H9 (cell line): ENCODE results near the gene GFPT2. TPM values are rescaled to one million over a fixed set of nuclear protein-coding genes. Genes with fewer than 3 reads are reported as not detected.

Experiments used
- DNase-seq: peaks from one replicate; pipeline ENCODE4 v3.0.0-alpha.2; 2017
- H2AFZ ChIP-seq: one replicate; pipeline ENCODE4 v1.6.1; 2013; ENCODE audit warnings: mild to moderate bottlenecking, low read length, control low read depth, moderate library complexity
- H2AK5ac ChIP-seq: 2 replicates; pipeline ENCODE4 v1.6.1; 2013; ENCODE audit warnings: low read length, control low read depth, mixed read lengths; ENCODE audit not compliant: insufficient read length
- H2BK120ac ChIP-seq: one replicate; pipeline ENCODE4 v1.6.1; 2013; ENCODE audit warnings: low read depth, mild to moderate bottlenecking, low read length, control low read depth, inconsistent platforms; ENCODE audit not compliant: poor library complexity, severe bottlenecking
- H2BK12ac ChIP-seq: 2 replicates; pipeline ENCODE4 v1.6.1; 2013; ENCODE audit warnings: low read length, control low read depth, mixed read lengths, low read depth; ENCODE audit not compliant: insufficient read length
- H2BK15ac ChIP-seq: 2 replicates; pipeline ENCODE4 v1.6.1; 2013; ENCODE audit warnings: low read depth, low read length, control low read depth
- H2BK20ac ChIP-seq: one replicate; pipeline ENCODE4 v1.6.1; 2013; ENCODE audit warnings: low read depth, mild to moderate bottlenecking, low read length, control low read depth, inconsistent platforms; ENCODE audit not compliant: poor library complexity, severe bottlenecking
- H2BK5ac ChIP-seq: 2 replicates; pipeline ENCODE4 v1.6.1; 2013; ENCODE audit warnings: low read length, control low read depth, mixed read lengths; ENCODE audit not compliant: insufficient read length
- H3K14ac ChIP-seq: 2 replicates; pipeline ENCODE4 v1.6.1; 2013; ENCODE audit warnings: low read length, control low read depth; ENCODE audit not compliant: insufficient read depth
- H3K18ac ChIP-seq: 2 replicates; pipeline ENCODE4 v1.6.1; 2013; ENCODE audit warnings: low read depth, mild to moderate bottlenecking, mixed read lengths, low read length, control low read depth; ENCODE audit not compliant: insufficient read length
- H3K23ac ChIP-seq: 2 replicates; pipeline ENCODE4 v1.6.1; 2013; ENCODE audit warnings: low read length, control low read depth, mixed read lengths, low read depth; ENCODE audit not compliant: insufficient read length
- H3K23me2 ChIP-seq: 2 replicates; pipeline ENCODE4 v1.6.1; 2013; ENCODE audit warnings: low read depth, mild to moderate bottlenecking, mixed read lengths, low read length, control low read depth; ENCODE audit not compliant: insufficient read length, poor library complexity, severe bottlenecking
- H3K27ac ChIP-seq: 2 replicates; pipeline ENCODE4 v1.5.1; 2013; ENCODE audit warnings: low read length, control low read depth, mixed read lengths, low read depth; ENCODE audit not compliant: insufficient read length
- H3K27me3 ChIP-seq: 2 replicates; pipeline ENCODE4 v1.6.1; 2013; ENCODE audit warnings: low read length, control low read depth, inconsistent platforms; ENCODE audit not compliant: insufficient read depth
- H3K4ac ChIP-seq: 2 replicates; pipeline ENCODE4 v1.6.1; 2013; ENCODE audit warnings: low read depth, mild to moderate bottlenecking, control low read depth, inconsistent platforms, low read length, moderate library complexity
- H3K4me1 ChIP-seq: 2 replicates; pipeline ENCODE4 v1.6.1; 2013; ENCODE audit warnings: low read length, control low read depth, inconsistent platforms; ENCODE audit not compliant: insufficient read depth
- H3K4me2 ChIP-seq: 2 replicates; pipeline ENCODE4 v1.6.1; 2013; ENCODE audit warnings: low read length, control low read depth, mixed read lengths; ENCODE audit not compliant: insufficient read length, insufficient read depth
- H3K56ac ChIP-seq: 2 replicates; pipeline ENCODE4 v1.6.1; 2013; ENCODE audit warnings: low read depth, mild to moderate bottlenecking, mixed read lengths, low read length, control low read depth; ENCODE audit not compliant: insufficient read length
- H3K79me1 ChIP-seq: 2 replicates; pipeline ENCODE4 v1.6.1; 2013; ENCODE audit warnings: low read depth, mild to moderate bottlenecking, moderate library complexity, low read length, control low read depth, inconsistent platforms; ENCODE audit not compliant: insufficient read depth, poor library complexity, severe bottlenecking
- H3K79me2 ChIP-seq: 2 replicates; pipeline ENCODE4 v1.6.1; 2013; ENCODE audit warnings: low read length, control low read depth, inconsistent platforms; ENCODE audit not compliant: insufficient read depth
- H3K9ac ChIP-seq: 2 replicates; pipeline ENCODE4 v1.6.1; 2013; ENCODE audit warnings: low read length, control low read depth, mixed read lengths; ENCODE audit not compliant: insufficient read length; ENCODE audit errors: extremely low read depth
- H3K9me3 ChIP-seq: one replicate; pipeline ENCODE4 v1.6.1; 2013; ENCODE audit warnings: low read depth, low read length, inconsistent platforms; ENCODE audit not compliant: control insufficient read depth
- H3T11ph ChIP-seq: one replicate; pipeline ENCODE4 v1.6.1; 2013; ENCODE audit warnings: mild to moderate bottlenecking, low read length, control low read depth, inconsistent platforms
- H4K20me1 ChIP-seq: one replicate; pipeline ENCODE4 v1.6.1; 2013; ENCODE audit not compliant: control insufficient read depth, insufficient read length, insufficient read depth
- H4K5ac ChIP-seq: 2 replicates; pipeline ENCODE4 v1.6.1; 2013; ENCODE audit warnings: low read depth, mild to moderate bottlenecking, mixed read lengths, low read length, control low read depth; ENCODE audit not compliant: insufficient read length
- H4K8ac ChIP-seq: replicated peaks from 2 replicates; pipeline ENCODE4 v1.6.1; 2013; ENCODE audit warnings: low read length, control low read depth, mixed read lengths, low read depth; ENCODE audit not compliant: insufficient read length
- H4K91ac ChIP-seq: 2 replicates; pipeline ENCODE4 v1.6.1; 2013; ENCODE audit warnings: low read depth, mild to moderate bottlenecking, moderate library complexity, mixed read lengths, low read length, control low read depth; ENCODE audit not compliant: insufficient read length
- H3K27ac Mint-ChIP-seq, 3 experiments: 2 replicates in 2 of 3; 3 replicates in 1 of 3; pipeline ENCODE4 v1.8.0; 2020 to 2021; ENCODE audit warnings: mixed read lengths in 3 of 3, mild to moderate bottlenecking in 1 of 3, moderate library complexity in 1 of 3
- H3K27me3 Mint-ChIP-seq: 2 replicates; pipeline ENCODE4 v1.8.0; 2021; ENCODE audit warnings: low read depth, mild to moderate bottlenecking, moderate library complexity, mixed read lengths
- H3K36me3 Mint-ChIP-seq, 3 experiments: 2 replicates in 2 of 3; 3 replicates in 1 of 3; pipeline ENCODE4 v1.8.0; 2020 to 2021; ENCODE audit warnings: low read depth in 3 of 3, mixed read lengths in 3 of 3; ENCODE audit not compliant: insufficient read depth in 1 of 3
- H3K4me1 Mint-ChIP-seq, 2 experiments: 2 replicates each; pipeline ENCODE4 v1.8.0; 2020; ENCODE audit warnings: mixed read lengths in 2 of 2
- H3K4me3 Mint-ChIP-seq, 2 experiments: 2 replicates in 1 of 2; 3 replicates in 1 of 2; pipeline ENCODE4 v1.8.0; 2020 to 2021; ENCODE audit warnings: mild to moderate bottlenecking in 2 of 2, mixed read lengths in 2 of 2, moderate library complexity in 1 of 2
- H3K9me3 Mint-ChIP-seq, 2 experiments: 2 replicates in 1 of 2; 3 replicates in 1 of 2; pipeline ENCODE4 v1.8.0; 2020; ENCODE audit warnings: mild to moderate bottlenecking in 2 of 2, mixed read lengths in 2 of 2, moderate library complexity in 1 of 2
- CTCF ChIP-seq: fragments of 200-600 bp; sonication (generic); conservative IDR thresholded peaks from 3 replicates; pipeline ENCODE4 v1.8.0; 2021; ENCODE audit warnings: antibody characterized with exemption, mild to moderate bottlenecking
- WGBS: extraction: QIAGEN DNeasy Blood & Tissue Kit; methylation state at CpG from one replicate; pipeline ENCODE4 v1.1.7; 2013; ENCODE audit warnings: missing lambda C conversion rate, low lambda C conversion rate, mixed read lengths; ENCODE audit not compliant: insufficient read length; ENCODE audit errors: extremely low coverage; 5-methylcytosine and 5-hydroxymethylcytosine counted together
- total RNA-seq: library from RNA; stranded (reverse); gene quantifications from 2 replicates; pipeline ENCODE4 v1.2.1, GENCODE V29; 2021

Gene GFPT2
- total RNA-seq, 1 experiment from 2014 or later = 89.8 TPM

GRCh38 chr5:180382926-180383325, 29.8 kb upstream of the GFPT2 start:
- Mint-ChIP-seq H3K27me3 (peaks cover 3% of the 10 kb centered on the region; the same call in 1 of the 2 replicates), H3K27ac (no peak overlapping the region), H3K4me1 (peaks cover 4 to 15% of the 10 kb centered on the region in 2 experiments), H3K4me3 (no peak overlapping the region), H3K9me3 (peaks cover 0 to 3% of the 10 kb centered on the region in 2 experiments; a peak in 1 of 5 replicates), H3K36me3 (no peaks in the 10 kb centered on the region)
- Histone ChIP-seq H4K91ac (no peak overlapping the region), H3K4me1 (no peaks in the 10 kb centered on the region), H3K23ac (no peak overlapping the region), H2BK15ac (no peak overlapping the region), H3K4me2 (no peak overlapping the region), H2BK5ac (no peak overlapping the region), H4K5ac (no peak overlapping the region), H3K56ac (no peak overlapping the region), H3T11ph (no peak overlapping the region), H3K23me2 (no peaks in the 10 kb centered on the region), H3K9me3 (no peaks in the 10 kb centered on the region), H4K8ac (no peak overlapping the region), H2AK5ac (no peak overlapping the region), H3K4ac (no peak overlapping the region), H2AFZ (no peak overlapping the region), H2BK20ac (no peak overlapping the region), H2BK120ac (no peak overlapping the region), H2BK12ac (no peak overlapping the region), H3K79me2 (no peaks in the 10 kb centered on the region), H3K9ac (no peak overlapping the region), H3K27me3 (no peaks in the 10 kb centered on the region), H3K14ac (no peak overlapping the region), H3K79me1 (no peaks in the 10 kb centered on the region), H3K18ac (no peak overlapping the region), H3K27ac (no peak overlapping the region), H4K20me1 (no peaks in the 10 kb centered on the region)
- WGBS = no CpG with 5 or more reads among the region's 8 CpGs
- no peak for DNase-seq
- no peak for TF ChIP-seq CTCF
